ENCODE measurements around the gene WDR27.
"Not testable (repeated sequence)": the region's sequence is repeated elsewhere in the genome, so short reads cannot be mapped to it uniquely, and the experiment has no call there.

The WDR27 gene

DNA sequence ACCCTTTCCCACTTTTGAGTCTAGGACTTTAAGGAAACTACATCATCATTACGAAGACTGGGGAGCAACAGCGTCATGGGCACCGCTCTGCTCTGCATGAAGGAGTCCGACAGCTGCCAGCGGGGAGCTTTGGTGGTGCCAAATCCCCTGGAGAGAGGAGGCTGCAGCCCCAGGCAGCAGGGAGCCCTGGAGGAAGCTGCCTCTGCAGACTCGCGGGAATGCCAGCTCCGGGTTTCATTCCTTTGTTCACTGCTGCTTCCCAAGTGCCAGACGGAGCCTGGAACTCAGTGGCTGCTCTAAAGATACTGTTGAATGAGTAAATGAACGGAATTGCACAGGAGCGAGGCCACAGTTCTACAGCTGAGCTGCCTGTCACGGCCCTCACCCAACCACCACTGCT lies 251.7 kb downstream of the WDR27 start:
- DNase-seq = no peak

DNA sequence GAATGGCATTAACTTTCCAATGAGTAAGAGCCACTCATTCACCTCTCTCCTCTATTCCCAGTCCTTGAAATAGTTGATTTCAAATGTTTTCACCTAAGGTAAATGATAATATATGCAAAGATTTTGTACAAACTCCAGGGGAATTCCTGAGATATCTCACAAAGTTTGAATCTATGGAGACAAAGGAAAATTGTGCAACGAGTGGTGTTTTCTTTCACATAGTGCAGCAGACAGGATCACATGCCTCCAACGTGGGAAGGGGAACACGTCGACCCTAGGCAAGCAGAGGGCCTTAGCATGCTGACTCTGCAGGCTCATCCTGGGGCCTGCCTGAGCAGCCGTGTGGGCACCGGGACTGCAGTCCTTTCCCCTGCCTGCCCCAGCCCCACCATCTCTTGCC lies 252.6 kb downstream of the WDR27 start:
- DNase-seq = no peak

DNA sequence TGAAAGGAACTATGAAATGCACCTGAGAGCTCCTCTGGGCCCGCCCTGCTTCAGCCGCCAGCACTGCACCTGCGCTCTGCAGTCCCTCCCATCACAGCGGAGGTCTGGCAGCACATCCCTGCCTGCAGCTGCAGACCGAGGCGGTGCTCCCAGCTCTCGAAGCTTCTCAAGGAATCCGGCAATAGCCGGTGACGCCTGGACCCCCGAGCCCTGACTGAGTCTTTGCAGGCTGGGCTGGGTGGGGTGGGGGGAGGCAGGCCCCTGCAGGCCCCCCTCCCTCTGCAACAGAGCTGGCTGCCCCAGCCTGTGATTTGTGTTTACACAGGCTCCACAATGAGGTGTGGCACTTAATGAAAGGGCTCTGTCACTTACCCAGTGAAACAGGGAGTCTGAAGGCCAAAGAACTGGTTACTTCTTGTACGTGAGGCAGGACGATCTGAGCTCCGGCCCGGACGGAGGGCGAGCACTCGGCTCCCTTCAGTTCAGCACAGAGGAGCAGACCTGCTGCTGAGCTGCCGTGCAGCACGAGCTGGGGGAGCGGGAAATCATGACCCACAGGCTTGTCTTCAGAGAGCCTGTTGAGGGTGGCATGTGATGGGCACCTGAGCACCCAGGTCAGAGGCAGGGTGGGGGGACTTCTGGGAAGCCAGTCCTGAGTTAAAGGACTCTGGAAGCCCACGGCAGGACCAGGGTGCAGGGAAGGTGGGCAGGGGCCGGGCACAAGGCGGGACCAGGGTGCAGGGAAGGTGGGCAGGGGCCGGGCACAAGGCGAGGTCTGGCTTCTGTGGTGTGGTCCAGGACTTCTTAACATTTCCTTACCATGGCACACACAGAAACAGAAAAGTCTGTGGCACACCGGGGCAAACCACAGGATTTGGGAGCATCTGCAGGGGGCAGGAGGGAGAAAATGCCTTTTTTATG lies 255.9 kb downstream of the WDR27 start:
- DNase-seq = no peak

DNA sequence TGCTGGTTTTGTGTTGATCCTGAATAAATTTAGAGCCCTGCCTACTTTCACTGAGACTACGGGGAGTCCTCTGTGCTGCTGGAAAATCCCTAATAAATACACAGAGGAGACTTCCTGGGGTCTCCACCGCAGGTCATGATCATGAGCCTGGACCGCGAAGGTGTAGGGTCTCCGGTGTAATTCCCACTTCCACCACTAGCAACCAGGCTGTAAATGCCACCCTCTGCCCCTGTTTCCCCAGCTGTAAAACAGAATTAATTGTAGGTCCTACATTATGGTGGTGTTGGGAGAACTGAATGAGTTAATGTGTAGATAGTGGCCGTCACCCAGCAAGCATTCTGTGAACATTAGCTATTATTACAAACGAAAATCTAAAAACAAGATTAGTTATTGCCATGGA lies 256.6 kb downstream of the WDR27 start:
- no peak for DNase-seq

DNA sequence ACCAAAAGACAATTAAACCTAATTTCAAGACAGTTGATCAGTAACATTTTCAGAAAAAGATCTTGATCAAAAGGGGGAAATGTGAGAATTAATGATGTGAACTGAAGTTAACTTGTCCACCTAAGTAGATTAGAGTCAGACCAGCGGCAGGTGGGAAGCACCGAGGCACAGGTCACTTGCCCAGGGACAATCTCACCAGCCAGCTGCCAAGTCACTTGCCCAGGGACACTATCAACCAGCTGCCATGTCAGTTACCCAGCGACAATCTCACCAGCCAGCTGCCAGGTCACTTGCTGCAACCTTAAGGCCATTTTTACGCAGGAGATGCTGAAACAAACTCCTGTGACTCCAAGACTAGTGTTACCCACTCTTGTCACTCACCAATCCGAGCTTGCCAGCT lies 260.5 kb downstream of the WDR27 start:
- DNase-seq = no peak

DNA sequence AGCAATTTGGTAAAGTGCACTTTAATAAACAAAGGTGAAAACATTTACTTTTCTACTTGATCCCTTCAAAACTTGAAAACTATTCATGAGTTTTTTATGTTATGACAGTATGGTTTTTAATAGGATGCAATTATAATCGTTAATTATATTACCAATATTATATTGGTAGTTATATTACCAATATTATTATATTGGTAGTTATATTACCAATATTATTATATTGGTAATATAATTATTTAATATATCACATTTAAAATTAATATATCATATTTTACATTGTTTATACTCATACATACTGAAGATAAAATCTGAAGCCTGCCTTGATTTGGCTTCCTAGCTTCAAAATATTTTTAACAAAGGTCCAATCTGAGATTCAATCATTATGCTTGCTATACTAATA lies 262.1 kb downstream of the WDR27 start:
- DNase-seq = no peak

DNA sequence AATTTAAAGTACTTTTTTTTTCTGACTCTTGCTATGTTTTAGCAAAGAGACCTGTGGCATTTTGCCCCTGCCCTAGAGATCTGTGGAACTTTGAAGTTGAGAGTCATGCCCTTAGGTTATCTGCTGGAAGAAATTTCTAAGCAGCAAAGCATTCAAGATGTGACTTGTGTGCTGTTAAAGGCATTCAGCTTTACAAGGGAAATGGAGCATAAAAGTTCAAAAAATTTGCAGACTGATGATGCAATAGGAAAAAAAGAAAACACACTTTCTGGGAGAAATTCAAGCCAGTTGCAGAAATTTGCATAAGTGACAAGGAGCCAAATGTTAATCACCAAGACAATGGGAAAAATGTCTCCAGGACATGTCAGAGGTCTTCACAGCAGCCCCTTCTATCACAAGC lies 267.3 kb downstream of the WDR27 start:
- not testable (repeated sequence) for DNase-seq

DNA sequence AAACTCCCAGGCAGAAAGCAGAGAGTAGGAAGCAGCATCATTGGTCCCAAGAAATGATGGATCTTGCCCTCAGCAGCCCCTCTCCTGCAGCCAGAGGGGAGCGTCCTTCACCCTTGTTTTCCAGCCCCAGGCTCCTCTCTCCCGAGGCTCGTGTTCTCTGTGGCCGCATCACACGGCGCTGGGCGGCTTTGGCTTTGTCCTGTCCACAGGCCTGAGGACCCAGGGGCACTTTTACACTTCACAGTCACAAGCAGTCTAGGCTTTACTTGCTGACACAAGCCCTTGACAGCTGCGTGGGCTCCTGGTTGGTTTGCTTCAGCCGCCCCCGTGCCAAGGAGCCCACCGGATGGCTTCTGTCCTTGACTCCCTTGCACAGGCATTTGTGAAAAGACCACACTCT lies 272.8 kb downstream of the WDR27 start:
- DNase-seq = no peak

DNA sequence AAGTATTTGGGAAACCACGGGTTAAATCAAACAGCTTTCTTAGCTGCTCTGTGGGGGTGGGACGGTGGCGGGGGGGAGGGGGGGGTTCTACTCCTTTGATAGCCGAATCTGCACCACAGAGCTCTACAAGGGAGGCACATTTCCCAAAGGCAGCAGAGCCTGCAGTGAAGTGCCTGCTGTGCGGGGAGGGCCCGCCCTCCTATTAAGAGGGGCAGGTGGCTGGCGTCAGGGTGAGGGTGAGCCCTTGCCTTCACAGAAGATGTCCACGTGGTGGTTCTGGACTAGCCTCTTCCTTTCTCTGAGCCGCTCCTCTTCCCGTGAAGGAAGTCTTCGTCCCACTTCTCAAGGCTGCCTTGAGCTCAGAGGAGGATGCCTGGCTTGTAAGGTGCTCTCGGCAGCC lies 273.3 kb downstream of the WDR27 start:
- no peak for DNase-seq

DNA sequence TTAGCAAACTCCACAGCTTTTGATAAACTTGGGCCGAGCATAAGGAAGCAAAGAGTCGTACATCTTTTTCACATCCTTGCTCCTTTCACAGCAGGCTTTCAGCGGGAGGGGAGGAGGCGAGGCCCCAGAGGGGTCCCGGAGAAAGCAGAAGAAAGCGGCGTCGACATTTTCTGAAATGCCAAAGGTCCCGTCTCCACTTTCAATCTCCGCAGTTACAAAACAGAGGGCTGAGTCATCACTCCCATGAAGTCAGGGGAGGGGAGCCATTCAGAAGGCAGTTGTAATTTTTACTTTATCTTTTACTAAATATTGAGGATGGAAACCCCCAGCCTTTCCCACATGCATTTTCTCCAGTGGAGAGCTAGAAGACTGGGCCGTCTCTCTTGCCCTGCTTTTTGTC lies 274.0 kb downstream of the WDR27 start:
- DNase-seq = no peak

DNA sequence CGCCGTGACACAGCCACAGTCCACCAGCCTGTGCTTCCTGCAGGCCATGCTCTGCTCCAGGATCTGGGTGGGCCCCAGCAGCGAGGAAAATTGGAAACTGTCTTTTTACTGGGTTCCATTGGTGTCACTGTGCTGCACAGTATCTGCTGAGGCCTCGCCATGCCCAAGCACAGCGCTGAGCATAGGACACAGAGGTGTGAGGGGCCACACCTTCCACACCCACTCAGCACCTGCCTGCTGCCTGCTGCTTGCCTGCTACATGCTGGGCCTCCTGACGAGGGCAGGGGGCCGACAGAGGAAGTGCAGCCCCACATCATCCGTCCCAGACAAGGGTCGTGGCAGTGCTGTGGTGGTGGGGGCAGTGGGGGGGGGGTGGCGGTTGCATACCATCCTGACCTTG lies 275.2 kb downstream of the WDR27 start:
- DNase-seq = no peak

DNA sequence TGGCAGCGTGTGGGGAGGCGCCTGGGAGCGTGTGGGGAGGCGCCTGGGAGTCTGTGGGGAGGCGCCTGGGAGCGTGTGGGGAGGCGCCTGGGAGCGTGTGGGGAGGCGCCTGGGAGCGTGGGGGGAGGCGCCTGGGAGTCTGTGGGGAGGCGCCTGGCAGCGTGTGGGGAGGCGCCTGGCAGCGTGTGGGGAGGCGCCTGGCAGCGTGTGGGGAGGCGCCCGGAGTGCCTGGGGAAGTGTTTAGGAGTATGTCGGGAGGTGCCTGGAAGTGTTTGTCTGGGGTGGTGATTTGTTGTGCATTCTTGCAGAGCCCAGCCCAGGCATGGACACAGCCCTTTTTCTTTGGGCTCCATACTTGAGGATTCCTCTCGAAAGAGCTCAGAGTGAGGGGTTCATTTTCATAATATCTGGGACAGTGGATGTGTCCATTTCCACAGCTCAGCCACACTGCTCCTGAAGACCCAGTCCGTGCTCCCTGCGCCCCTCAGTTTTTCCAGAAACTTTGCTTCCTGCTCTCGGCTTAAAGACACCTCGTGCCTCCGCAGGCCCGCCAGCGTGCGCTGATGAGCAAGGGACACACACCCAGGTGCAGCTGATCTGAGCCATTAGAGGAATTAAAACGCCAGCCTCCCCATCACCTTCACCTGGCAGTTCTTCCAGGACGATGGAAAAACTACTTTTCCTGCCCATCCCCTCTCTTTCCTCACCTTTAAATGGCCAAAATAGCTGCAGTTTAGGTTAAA lies 276.0 kb downstream of the WDR27 start:
- no peak for DNase-seq

DNA sequence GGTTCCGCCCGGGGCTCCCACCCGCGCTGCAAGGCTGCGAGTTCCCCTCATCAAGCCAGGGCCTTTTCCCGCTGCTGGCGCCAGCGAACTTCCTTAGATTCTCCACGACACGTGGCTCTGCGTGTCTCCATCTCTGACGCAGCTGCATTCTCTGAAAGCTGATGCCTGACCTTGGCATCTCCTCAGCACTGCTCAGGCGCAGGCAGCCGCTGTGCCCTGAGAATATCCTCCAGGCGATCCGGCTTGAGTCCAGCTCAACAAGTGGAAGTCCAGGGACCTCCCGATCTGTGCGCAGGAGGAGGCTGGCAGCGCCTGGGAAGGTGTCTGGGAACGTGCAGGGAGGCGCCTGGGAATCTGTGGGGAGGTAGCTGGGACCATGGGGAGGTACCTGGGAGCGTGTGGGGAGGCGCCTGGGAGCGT lies 277.0 kb downstream of the WDR27 start:
- DNase-seq = no peak

DNA sequence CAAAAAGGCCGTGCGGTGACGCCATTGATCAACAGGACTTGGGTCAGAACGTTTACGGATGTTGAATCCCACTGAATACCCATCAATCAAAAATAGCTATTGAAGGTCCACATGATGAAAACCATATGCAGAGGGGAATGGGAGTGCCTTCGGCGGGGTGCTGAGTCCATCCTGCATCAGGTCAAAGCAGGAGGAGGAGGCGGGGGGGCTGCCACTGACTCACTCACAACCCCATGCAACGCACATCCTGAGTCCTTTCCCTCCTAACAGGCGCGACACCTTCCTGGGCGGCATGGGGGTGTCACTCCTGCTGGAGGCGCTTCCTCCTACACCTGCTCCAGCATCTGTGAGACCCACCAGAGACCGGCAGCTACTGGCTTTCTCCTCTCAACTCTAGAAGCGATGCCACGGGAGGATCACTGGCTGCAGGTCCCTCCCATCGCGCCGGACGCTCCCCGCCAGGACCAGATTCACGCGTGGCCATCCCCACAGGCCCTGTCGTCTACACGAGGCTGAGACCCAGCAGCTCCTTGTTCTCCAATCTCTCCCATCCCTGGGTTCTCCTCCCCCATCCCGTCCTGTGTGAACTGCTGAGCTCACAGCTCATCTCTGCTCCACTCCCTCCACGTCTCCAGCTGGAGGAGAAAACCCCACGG lies 277.6 kb downstream of the WDR27 start:
- DNase-seq = no peak

DNA sequence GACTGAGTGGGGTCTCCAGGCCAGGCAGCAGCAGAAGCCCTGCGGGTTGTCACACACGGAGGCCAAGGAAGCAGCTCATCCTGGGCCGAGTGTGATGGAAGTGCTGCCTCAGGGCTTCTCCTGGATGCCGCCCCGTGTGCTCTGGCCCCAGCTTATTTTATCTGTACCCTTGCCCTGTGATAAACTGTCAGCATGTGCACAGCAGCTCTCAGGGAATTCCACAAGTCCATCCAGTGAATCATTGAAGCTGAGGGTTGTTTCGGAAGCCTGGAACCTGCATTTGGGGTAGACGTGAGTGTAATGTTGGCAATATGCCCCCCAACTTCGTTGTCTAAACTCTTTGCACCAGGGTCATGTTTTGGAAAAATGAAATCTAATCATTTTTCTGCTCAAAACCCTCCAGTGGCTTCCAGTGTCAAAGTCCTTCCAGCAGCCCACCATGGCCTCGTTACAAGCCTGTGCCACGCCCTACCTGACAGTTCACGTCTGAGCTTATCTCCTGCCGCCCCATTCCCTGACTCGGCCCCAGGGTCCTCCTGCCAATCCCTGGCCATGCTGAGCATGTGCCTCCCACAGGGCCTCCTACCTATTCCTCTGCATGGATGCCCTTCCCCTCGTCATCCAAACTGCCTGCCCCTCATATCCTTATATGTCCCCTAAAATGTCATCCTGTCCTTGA lies 280.1 kb downstream of the WDR27 start:
- no peak for DNase-seq

DNA sequence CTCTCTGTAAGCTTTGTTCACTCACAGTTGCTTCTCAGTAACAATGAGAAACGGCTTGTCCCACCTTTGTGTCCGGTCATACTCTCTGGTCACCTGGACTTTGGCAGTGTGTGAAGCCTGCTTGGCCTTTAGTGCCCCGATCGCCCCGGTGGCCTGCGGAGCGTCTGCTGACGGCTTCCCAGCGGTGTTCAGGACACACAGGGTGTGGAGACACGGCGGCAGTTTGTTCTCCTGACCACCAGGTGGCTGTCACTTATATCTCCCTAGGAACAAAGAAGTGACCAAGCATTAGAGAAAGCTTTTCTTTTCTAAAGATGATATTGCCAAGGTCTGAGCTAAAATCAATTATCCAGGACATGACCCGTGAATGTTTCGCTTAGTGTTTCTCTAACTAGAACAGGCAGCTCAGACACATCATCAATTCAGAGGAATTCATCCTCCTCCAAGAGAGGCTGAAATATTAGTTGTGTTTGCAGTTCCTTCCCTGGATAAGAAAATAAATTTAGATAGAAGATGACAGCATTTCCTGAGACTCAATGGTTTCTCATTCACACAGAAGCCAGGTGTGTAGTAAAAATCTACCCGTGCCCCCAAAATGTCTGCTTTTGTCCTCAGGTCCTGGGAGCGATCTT lies 280.8 kb downstream of the WDR27 start:
- no peak for DNase-seq

DNA sequence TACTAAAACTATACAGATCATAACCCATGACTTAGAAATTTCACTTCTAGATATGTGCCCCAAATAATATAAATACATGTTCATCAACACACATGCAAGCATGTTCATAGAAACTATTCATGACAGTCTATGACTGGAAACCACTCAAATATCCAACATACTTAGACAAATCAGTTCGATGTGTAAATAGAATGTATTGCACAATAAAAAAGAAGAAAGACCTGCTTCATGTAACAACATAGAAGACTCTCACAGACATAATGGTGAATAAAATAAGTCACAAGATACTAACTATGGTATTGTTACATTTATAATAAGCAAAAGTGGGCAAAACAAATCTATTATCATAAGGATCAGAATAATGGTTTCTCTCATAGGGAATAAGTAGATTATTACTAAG lies 284.7 kb downstream of the WDR27 start:
- DNase-seq = no peak

DNA sequence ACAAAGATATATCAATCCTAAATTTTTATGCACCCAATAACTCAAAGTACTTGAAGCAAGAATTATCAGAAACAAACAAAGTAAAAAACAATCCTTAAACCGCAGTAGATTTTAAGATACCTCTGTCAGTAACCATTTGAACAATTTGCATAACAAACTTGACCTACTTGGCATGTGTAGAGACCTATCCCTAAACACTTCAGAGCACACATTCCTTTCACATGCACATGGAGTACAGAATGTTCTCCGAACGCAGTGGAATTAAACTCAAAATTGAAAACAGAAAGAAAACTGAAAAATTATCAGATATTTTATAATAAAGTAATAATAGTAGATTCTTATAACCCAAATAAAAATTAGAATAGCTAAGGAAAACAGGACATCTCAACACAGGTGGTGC lies 285.6 kb downstream of the WDR27 start:
- no peak for DNase-seq

DNA sequence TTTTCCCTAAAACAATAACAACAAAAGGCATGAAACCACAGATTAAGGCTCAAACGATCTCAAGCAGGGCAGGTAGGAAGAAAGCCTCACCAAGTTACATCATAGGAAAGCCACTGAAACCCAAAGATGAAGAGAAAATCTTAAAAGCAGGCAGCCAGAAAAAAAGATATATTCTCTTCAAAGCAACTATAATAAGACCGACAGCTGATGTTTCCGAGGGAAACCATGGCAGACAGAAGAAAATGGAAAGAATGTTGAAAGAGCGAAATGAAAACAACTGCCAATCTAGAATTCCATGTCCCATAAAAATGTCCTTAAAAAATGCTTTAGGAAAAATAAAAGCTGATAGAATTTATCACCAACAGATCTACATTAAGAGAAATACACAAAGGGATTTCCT lies 286.6 kb downstream of the WDR27 start:
- DNase-seq = no peak

DNA sequence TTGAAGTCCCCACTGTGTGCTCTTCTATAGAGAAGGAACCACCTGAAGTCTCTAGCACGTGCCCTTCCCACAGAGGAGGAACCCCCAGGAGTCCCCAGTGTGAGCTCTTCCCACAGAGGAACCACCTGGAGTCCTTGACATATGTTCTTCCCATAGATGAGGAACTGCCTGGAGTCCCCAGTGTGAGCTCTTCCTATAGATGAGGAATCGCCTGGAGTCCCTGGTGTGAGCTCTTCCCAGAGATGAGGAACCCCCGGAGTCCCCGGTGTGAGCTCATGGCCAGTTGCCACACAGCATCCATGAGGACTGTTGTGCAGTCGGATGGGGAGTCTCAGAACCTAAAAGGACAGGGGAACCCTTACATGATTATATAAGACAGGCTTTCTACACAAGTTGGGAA lies 290.1 kb downstream of the WDR27 start:
- no peak for DNase-seq

DNA sequence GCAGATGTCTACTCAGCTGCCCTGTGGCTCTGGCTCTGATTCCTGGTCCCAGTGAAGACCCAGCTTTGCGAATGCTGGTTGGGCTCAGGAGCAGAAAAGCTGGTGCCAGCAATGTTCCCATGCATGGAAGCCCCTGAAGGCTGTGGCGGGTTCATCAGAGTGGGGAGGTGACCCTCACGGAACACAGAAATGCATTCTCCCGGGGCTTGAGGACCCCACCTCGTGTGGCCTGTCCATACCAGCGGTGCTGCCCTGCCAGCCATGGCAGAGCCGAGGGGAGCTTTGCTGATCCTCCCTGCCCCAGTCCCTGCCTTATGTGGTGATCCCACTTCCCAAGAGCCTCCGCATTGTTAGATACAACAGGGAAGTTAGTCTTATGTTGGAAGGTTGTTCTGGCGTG lies 290.5 kb downstream of the WDR27 start:
- DNase-seq = no peak

Measured in anterior cingulate cortex (tissue), 58 donors.